Thoracic aorta (tissue), 2 donors: ENCODE measurements around the gene KAZALD1. TPM values are rescaled to one million over a fixed set of nuclear protein-coding genes. Genes with fewer than 3 reads are reported as not detected.

Experiments
- ATAC-seq: fragments of 150-250 bp; one replicate; pipeline ENCODE4 v1.8.0; 2017; ENCODE audit warnings: low read depth; ENCODE audit not compliant: insufficient number of reproducible peaks, low FRiP score
- DNase-seq: peaks from one replicate; pipeline ENCODE4 v3.0.0-alpha.2; 2020; ENCODE audit warnings: low spot score
- H3K27ac ChIP-seq, 2 donors: fragments of 200-600 bp; sonication (generic); 1 replicate in 1 of 2; 2 replicates in 1 of 2; pipeline ENCODE4 v1.5.1; 2016; ENCODE audit warnings: mild to moderate bottlenecking in 2 of 2, moderate library complexity in 2 of 2
- H3K27me3 ChIP-seq: fragments of 200-600 bp; sonication (generic); replicated peaks from 2 replicates; pipeline ENCODE4 v1.6.0; 2016; ENCODE audit warnings: mild to moderate bottlenecking; ENCODE audit not compliant: insufficient read depth
- H3K36me3 ChIP-seq: fragments of 200-600 bp; sonication (generic); one replicate; pipeline ENCODE4 v1.5.1; 2016
- H3K4me1 ChIP-seq, 2 donors: fragments of 200-600 bp; sonication (generic); 1 replicate in 1 of 2; 2 replicates in 1 of 2; pipeline versions ENCODE4 v1.5.1 to v1.6.0; 2016; ENCODE audit warnings: low read depth in 2 of 2, mild to moderate bottlenecking in 1 of 2; ENCODE audit not compliant: control insufficient read depth in 1 of 2
- H3K4me3 ChIP-seq: fragments of 200-600 bp; sonication (generic); 2 replicates; pipeline ENCODE4 v1.5.1; 2016; ENCODE audit warnings: mild to moderate bottlenecking
- H3K9me3 ChIP-seq: fragments of 200-600 bp; sonication (generic); 2 replicates; pipeline ENCODE4 v1.5.1; 2016
- total RNA-seq, 2 donors: library from RNA; depleted of rRNA; stranded (reverse); fragments of >200 nt; gene quantifications; one replicate each; pipeline versions ENCODE4 v1.1.0 to v1.2.3, GENCODE V29; 2016
- TF ChIP-seq, protein P1 (sequence below): fragments of 200-600 bp; sonication (generic); IDR thresholded peaks from one replicate; pipeline ENCODE4 v1.5.1; 2019; ENCODE audit warnings: antibody characterized with exemption

KAZALD1 gene
- total RNA-seq, 2 donors from 2014 or later, result 30.0 to 34.1 TPM

DNA sequence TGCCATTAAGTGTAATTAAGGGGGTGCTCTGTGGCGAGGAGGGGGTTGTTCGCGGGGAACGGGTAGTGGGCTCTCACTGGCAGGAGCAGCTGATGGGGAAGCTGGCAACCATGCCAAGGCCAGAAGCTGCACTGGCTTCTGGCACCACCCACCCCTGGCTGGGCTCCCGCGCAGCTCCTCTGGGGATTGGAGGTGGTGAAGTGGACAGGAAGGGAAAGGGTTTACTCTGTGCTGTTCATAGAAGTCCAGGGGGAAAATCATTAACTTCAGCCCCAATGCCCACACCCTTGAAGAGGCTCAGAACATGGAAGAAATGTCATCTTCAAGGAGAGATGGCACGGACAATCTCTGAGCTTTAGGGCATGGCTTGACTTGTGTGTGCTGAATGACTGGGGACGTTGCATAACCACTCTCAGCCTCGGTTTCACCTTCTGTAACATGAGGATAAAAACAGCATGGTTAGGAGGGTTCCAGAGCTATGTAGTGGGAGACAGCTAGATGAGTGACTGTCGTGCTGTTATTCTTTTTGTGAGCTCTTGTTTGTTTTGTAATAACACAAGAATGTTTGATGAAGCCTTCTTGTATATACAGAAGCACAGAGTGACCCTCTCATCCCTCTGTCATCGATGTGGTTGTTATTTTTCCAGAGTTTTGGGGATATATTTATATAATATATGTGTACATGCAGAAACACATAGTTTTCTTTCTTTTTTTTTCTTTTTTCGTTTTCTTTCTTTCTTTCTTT is 29.9 kb downstream of the KAZALD1 start:
- H3K36me3 ChIP-seq, result no peaks in the 10 kb centered on the region
- H3K4me1 ChIP-seq, result no peaks in the 10 kb centered on the region
- peaks cover 10% of the 10 kb centered on the region for H3K27me3 ChIP-seq
- ATAC-seq, result no peak
- no peaks in the 10 kb centered on the region for H3K9me3 ChIP-seq
- no peak for DNase-seq
- TF ChIP-seq, protein P1, sequence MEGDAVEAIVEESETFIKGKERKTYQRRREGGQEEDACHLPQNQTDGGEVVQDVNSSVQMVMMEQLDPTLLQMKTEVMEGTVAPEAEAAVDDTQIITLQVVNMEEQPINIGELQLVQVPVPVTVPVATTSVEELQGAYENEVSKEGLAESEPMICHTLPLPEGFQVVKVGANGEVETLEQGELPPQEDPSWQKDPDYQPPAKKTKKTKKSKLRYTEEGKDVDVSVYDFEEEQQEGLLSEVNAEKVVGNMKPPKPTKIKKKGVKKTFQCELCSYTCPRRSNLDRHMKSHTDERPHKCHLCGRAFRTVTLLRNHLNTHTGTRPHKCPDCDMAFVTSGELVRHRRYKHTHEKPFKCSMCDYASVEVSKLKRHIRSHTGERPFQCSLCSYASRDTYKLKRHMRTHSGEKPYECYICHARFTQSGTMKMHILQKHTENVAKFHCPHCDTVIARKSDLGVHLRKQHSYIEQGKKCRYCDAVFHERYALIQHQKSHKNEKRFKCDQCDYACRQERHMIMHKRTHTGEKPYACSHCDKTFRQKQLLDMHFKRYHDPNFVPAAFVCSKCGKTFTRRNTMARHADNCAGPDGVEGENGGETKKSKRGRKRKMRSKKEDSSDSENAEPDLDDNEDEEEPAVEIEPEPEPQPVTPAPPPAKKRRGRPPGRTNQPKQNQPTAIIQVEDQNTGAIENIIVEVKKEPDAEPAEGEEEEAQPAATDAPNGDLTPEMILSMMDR, result no peak
- H3K4me3 ChIP-seq, result no peak overlapping the region
- no peak overlapping the region for H3K27ac ChIP-seq

DNA sequence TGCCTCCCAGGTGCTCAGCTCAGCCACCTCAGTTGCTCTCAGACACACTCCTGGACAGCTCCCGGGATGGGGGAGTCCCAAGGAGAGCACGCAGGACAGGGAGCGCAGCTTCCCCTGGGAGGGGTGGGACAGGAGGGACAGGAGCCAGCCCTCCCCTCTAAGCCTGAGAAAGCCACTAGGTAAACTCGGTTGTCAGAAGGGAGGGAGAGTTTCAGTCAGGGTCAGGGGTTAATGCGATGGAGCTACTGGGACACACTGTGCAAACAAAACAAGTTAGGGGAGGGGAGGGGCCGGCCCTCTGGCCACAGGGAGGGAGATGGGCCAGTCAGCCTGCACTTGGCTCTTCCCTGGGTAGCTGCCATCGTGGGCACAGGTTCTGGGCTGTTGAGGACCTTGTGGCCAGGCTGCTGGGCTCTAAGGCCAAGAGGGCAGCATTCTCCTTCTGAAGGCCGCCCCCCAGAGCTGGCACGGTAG is 31.1 kb downstream of the KAZALD1 start:
- Histone ChIP-seq H3K27ac (no peak overlapping the region), H3K4me1 (no peaks in the 10 kb centered on the region), H3K4me3 (no peak overlapping the region), H3K9me3 (no peaks in the 10 kb centered on the region), H3K27me3 (peaks cover 10% of the 10 kb centered on the region), H3K36me3 (no peaks in the 10 kb centered on the region)
- TF ChIP-seq, protein P1, result no peak
- ATAC-seq (no peak), DNase-seq (no peak)

GRCh38 chr10:101094121-101094879 is 32.5 kb downstream of the KAZALD1 start:
- H3K27me3 ChIP-seq, result peaks cover 10% of the 10 kb centered on the region

GRCh38 chr10:101095004-101095403 is 33.2 kb downstream of the KAZALD1 start:
- no peaks in the 10 kb centered on the region for H3K4me1 ChIP-seq
- H3K36me3 ChIP-seq, result no peaks in the 10 kb centered on the region
- H3K9me3 ChIP-seq, result no peaks in the 10 kb centered on the region
- ATAC-seq (no peak), DNase-seq (no peak)
- no peak overlapping the region for H3K4me3 ChIP-seq
- H3K27me3 ChIP-seq, result peaks cover 10% of the 10 kb centered on the region
- TF ChIP-seq, protein P1, result no peak
- no peak overlapping the region for H3K27ac ChIP-seq

More at GRCh38 chr10:101094121-101094879, 32.5 kb downstream of the KAZALD1 start:
- no peak for ATAC-seq
- no peaks in the 10 kb centered on the region for H3K9me3 ChIP-seq
- TF ChIP-seq, protein P1, result no peak
- no peak overlapping the region for H3K27ac ChIP-seq
- DNase-seq, result no peak
- H3K4me3 ChIP-seq, result no peak overlapping the region
- no peaks in the 10 kb centered on the region for H3K4me1 ChIP-seq
- H3K36me3 ChIP-seq, result no peaks in the 10 kb centered on the region

DNA sequence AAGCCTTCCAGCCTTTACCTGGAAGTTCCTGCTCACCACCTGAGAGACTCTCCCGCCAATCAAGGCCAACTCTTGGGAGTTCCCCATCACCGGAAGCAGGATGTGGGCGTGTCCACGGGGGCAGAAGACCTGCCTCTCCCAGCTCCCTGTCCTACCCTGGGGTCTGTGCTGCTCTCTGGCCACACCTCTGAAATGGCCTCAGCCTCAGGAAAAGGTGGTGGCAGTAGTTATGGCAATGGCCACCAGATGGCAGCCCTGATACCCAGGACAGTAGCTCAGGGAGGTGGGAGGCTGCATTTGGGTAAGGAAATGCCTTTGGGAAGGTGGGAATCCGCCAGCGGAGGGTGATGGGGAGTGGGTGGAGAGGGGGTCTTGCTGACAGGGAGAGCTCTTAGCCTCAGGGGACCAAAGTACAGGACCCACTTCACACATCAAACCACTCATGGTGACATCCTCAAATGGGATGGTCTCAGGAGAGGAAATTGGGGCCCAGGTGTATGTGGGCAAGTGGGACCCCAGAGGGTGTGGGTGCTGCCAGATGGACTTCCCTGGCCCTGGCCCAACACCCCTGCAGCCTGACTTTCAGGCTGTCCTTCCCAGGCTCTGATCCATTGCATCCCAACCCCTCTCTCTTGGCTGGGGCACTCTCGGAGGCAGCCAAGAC is 33.9 kb downstream of the KAZALD1 start:
- TF ChIP-seq, protein P1, result peak; percentile 72
- no peaks in the 10 kb centered on the region for H3K36me3 ChIP-seq
- H3K27ac ChIP-seq, result no peak overlapping the region
- DNase-seq (no peak), ATAC-seq (no peak)
- no peaks in the 10 kb centered on the region for H3K4me1 ChIP-seq
- H3K4me3 ChIP-seq, result no peak overlapping the region
- H3K27me3 ChIP-seq, result peaks cover 10% of the 10 kb centered on the region
- H3K9me3 ChIP-seq, result no peaks in the 10 kb centered on the region
